PC-3 (cell line): Measurements from ENCODE around the gene RPS10. TPM values are rescaled to one million over a fixed set of nuclear protein-coding genes. Genes with fewer than 3 reads are reported as not detected.

ENCODE experiments used
- ATAC-seq: fragments of 200-7000 bp; cut with Tn5 transposase; 2 replicates; pipeline ENCODE4 v1.9.1; 2020; ENCODE audit warnings: mild to moderate bottlenecking, moderate library complexity
- BruUV-seq: library from RNA; stranded (reverse); fragments of 400-500 nt; replicated peaks from 2 replicates; lab custom pipeline; 2021; lab: Mats Ljungman, UMichigan
- CTCF ChIA-PET: fragments of 300-600 bp; sonication (Branson Sonifier 250); formaldehyde crosslinking; loops from one replicate; lab custom pipeline; 2022; ENCODE audit warnings: antibody characterized with exemption; lab: Charles Lee
- POLR2A ChIA-PET: fragments of 300-600 bp; sonication (Branson Sonifier 250); formaldehyde crosslinking; loops from one replicate; lab custom pipeline; 2022; ENCODE audit warnings: antibody characterized with exemption; ENCODE audit not compliant: unreplicated experiment; lab: Charles Lee
- DNase-seq: peaks from one replicate; pipeline ENCODE4 v3.0.0-alpha.2; 2015
- H2AFZ ChIP-seq: fragments of 300-600 bp; sonication (generic); 2 replicates; pipeline ENCODE4 v1.6.0; 2016; ENCODE audit warnings: antibody characterized with exemption, low read length
- H3F3A ChIP-seq: fragments of 300-600 bp; sonication (generic); one replicate; pipeline ENCODE4 v1.6.0; 2017; ENCODE audit warnings: antibody characterized with exemption, low read length, control low read depth, mild to moderate bottlenecking; ENCODE audit not compliant: unreplicated experiment
- H3K27ac ChIP-seq: fragments of 300-600 bp; sonication (generic); 2 replicates; pipeline ENCODE4 v1.5.1; 2016; ENCODE audit warnings: mild to moderate bottlenecking, low read length
- H3K27me3 ChIP-seq: fragments of 300-600 bp; sonication (generic); 2 replicates; pipeline ENCODE4 v1.6.1; 2016; ENCODE audit warnings: low read length, mixed read lengths
- H3K36me3 ChIP-seq: fragments of 300-600 bp; sonication (generic); 2 replicates; pipeline ENCODE4 v1.6.1; 2016; ENCODE audit warnings: low read depth, mixed run types, low read length, mixed read lengths
- H3K4me1 ChIP-seq: fragments of 300-600 bp; sonication (generic); 2 replicates; pipeline ENCODE4 v1.5.1; 2016; ENCODE audit warnings: low read length; ENCODE audit not compliant: insufficient read depth
- H3K4me2 ChIP-seq: fragments of 300-600 bp; sonication (generic); 2 replicates; pipeline ENCODE4 v1.6.0; 2016; ENCODE audit warnings: low read length
- H3K4me3 ChIP-seq: fragments of 300-600 bp; sonication (generic); 2 replicates; pipeline ENCODE4 v1.5.1; 2016; ENCODE audit warnings: mild to moderate bottlenecking, low read length, mixed read lengths
- H3K79me2 ChIP-seq: fragments of 300-600 bp; sonication (generic); 2 replicates; pipeline ENCODE4 v1.6.1; 2017; ENCODE audit warnings: low read length, mixed read lengths
- H3K9ac ChIP-seq: fragments of 300-600 bp; sonication (generic); 2 replicates; pipeline ENCODE4 v1.6.0; 2016; ENCODE audit warnings: mild to moderate bottlenecking, low read length
- H3K9me2 ChIP-seq: fragments of 300-600 bp; sonication (generic); replicated peaks from 2 replicates; pipeline ENCODE4 v1.6.1; 2016; ENCODE audit warnings: mixed run types, low read length, mixed read lengths
- H3K9me3 ChIP-seq: fragments of 300-600 bp; sonication (generic); 2 replicates; pipeline ENCODE4 v1.6.1; 2016; ENCODE audit warnings: low read length, mixed read lengths
- H4K20me1 ChIP-seq: fragments of 300-600 bp; sonication (generic); 2 replicates; pipeline ENCODE4 v1.6.1; 2016; ENCODE audit warnings: low read length, mixed read lengths
- EZH2 ChIP-seq: fragments of 300-600 bp; sonication (generic); IDR thresholded peaks from one replicate; pipeline ENCODE4 v1.6.1; 2017; ENCODE audit warnings: antibody characterized with exemption, mild to moderate bottlenecking, low read length; ENCODE audit not compliant: unreplicated experiment
- EZH2phosphoT487 ChIP-seq: fragments of 300-600 bp; sonication (generic); IDR thresholded peaks from 2 replicates; pipeline ENCODE4 v1.6.1; 2018; ENCODE audit warnings: mild to moderate bottlenecking, antibody characterized with exemption, low read length, borderline replicate concordance
- intact Hi-C: fragments of 100-400 bp; cut with micrococcal nuclease; formaldehyde crosslinking; loops from 2 replicates; pipeline ENCODE4 v1.9.0; 2023
- total RNA-seq: library from RNA; depleted of rRNA; stranded (reverse); fragments of >200 nt; gene quantifications from 2 replicates; pipeline ENCODE4 v1.2.3, GENCODE V29; 2014
- TF ChIP-seq, protein P1 (sequence below): fragments of 300-600 bp; sonication (generic); conservative IDR thresholded peaks from 2 replicates; pipeline ENCODE4 v1.5.1; 2017; ENCODE audit warnings: antibody characterized with exemption, low read depth, mild to moderate bottlenecking, low read length

Gene RPS10
- total RNA-seq, 1 experiment from 2014 or later, result 3,060 TPM

DNA sequence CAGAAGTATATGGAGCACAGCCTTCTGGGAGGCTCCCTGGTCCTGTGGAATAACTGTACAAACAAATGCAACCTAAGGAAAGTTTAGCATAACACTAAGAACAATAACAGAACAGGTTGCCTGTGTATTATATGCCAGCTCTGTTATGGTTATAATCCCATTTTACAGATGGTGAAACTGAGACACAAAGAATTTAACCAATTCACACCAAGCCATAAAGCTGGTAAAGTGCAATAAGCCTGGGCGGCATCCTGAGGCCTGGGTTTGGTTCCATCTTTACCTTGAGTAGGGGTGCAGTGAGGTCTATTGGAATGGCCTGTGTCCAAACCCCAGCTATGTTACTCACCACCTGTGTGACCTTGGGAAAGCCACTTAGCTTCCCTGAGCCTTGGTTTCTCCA, 25.3 kb upstream of the RPS10 start:
- no peaks in the 10 kb centered on the region for H3F3A ChIP-seq
- H3K4me2 ChIP-seq, result no peak overlapping the region
- no peaks in the 10 kb centered on the region for H3K9me2 ChIP-seq
- H4K20me1 ChIP-seq, result no peaks in the 10 kb centered on the region
- ATAC-seq, result no peak
- ChIA-PET CTCF (no interaction called here), POLR2A (no interaction called here)
- H3K9me3 ChIP-seq, result no peaks in the 10 kb centered on the region
- H3K27ac ChIP-seq, result no peak overlapping the region
- BruUV-seq, result no TSS peak
- H3K9ac ChIP-seq, result no peak overlapping the region
- H3K4me1 ChIP-seq, result no peaks in the 10 kb centered on the region
- TF ChIP-seq EZH2 (no peak), EZH2phosphoT487 (no peak)
- TF ChIP-seq, protein P1, sequence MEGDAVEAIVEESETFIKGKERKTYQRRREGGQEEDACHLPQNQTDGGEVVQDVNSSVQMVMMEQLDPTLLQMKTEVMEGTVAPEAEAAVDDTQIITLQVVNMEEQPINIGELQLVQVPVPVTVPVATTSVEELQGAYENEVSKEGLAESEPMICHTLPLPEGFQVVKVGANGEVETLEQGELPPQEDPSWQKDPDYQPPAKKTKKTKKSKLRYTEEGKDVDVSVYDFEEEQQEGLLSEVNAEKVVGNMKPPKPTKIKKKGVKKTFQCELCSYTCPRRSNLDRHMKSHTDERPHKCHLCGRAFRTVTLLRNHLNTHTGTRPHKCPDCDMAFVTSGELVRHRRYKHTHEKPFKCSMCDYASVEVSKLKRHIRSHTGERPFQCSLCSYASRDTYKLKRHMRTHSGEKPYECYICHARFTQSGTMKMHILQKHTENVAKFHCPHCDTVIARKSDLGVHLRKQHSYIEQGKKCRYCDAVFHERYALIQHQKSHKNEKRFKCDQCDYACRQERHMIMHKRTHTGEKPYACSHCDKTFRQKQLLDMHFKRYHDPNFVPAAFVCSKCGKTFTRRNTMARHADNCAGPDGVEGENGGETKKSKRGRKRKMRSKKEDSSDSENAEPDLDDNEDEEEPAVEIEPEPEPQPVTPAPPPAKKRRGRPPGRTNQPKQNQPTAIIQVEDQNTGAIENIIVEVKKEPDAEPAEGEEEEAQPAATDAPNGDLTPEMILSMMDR, result no peak
- no peaks in the 10 kb centered on the region for H3K36me3 ChIP-seq
- H2AFZ ChIP-seq, result no peak overlapping the region
- intact Hi-C loops, result no loop called here
- H3K79me2 ChIP-seq, result no peaks in the 10 kb centered on the region
- H3K27me3 ChIP-seq, result no peaks in the 10 kb centered on the region
- H3K4me3 ChIP-seq, result no peak overlapping the region
- no peak for DNase-seq

DNA sequence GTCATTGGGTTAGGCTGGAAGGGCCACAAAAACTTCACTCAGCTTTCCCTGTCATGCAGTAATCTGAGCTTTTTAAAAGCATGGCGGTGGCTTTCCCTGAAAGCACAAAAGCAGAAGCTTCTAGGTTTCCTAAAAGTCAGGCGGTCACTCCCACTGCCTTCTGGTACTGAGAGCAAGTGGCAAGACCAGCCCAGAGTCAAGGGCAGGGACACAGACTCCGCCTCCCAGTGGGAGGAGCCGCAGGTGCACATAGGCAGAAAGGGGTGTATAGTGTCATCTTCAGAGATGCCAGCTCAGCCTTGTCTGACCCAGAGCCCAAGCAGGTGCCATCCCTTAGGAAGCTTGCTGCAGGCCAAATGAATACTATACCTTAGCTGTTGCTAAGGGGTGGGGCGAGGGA, 22.0 kb upstream of the RPS10 start:
- Histone ChIP-seq H3K79me2 (no peaks in the 10 kb centered on the region), H4K20me1 (no peaks in the 10 kb centered on the region), H3K36me3 (no peaks in the 10 kb centered on the region), H2AFZ (no peak overlapping the region), H3K9ac (no peak overlapping the region), H3K27ac (no peak overlapping the region), H3K27me3 (no peaks in the 10 kb centered on the region), H3K9me3 (no peaks in the 10 kb centered on the region), H3K4me3 (no peak overlapping the region), H3K9me2 (no peaks in the 10 kb centered on the region), H3F3A (no peaks in the 10 kb centered on the region), H3K4me2 (no peak overlapping the region), H3K4me1 (peaks cover 9% of the 10 kb centered on the region)
- peak; percentile 58 for ATAC-seq
- no TSS peak for BruUV-seq
- CTCF ChIA-PET, result no interaction called here
- intact Hi-C loops, result no loop called here
- POLR2A ChIA-PET, result no interaction called here
- DNase-seq, result peak; percentile 30
- TF ChIP-seq, protein P1, result no peak

DNA sequence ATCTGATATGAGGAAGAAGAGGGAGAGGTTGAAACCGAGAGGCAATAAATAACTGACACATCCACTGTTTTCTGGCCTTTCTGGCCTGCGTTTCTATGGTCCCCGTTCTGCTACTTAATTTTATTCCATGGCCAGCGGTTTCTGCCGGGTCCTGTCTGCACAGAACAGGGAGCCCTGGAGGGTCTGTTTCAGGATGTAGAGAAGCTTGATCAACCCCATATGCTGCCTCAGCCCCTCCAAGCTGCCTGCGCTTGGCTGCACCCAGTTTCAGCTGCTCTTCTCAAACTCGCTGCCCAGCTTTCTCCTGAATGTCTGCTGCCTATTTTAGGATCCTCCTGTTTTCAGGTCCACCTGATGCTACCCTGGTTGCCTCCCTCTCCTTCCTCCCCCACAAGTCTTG, 21.5 kb upstream of the RPS10 start:
- Histone ChIP-seq H3K27me3 (no peaks in the 10 kb centered on the region), H3K4me3 (no peak overlapping the region), H3K27ac (no peak overlapping the region), H3K36me3 (no peaks in the 10 kb centered on the region), H3K9ac (no peak overlapping the region), H3K9me2 (no peaks in the 10 kb centered on the region), H3K4me2 (no peak overlapping the region), H3K79me2 (no peaks in the 10 kb centered on the region), H2AFZ (no peak overlapping the region), H3K9me3 (no peaks in the 10 kb centered on the region), H3K4me1 (peaks cover 9% of the 10 kb centered on the region), H4K20me1 (no peaks in the 10 kb centered on the region), H3F3A (no peaks in the 10 kb centered on the region)
- ATAC-seq (no peak), DNase-seq (no peak)
- TF ChIP-seq, protein P1, result no peak
- no peak for TF ChIP-seq EZH2phosphoT487
- no peak for TF ChIP-seq EZH2
- BruUV-seq, result no TSS peak
- CTCF ChIA-PET, result interaction anchor here (0.7 kb wide), 1 partner anchor 28 kb away, joined by 3 read pairs; no protein-coding TSS in a partner anchor
- intact Hi-C loops, result no loop called here
- POLR2A ChIA-PET, result no interaction called here
